ENCODE data around the gene LRRC34. TPM values are rescaled to one million over a fixed set of nuclear protein-coding genes. Genes with fewer than 3 reads are reported as not detected.

The LRRC34 gene
- total and polyA plus RNA-seq, 9 of the 15 experiments (the other 6 are each of a cell fraction or from before 2014, with no cell fraction given): 0.17 to 0.30 TPM; not detected in 7

DNA sequence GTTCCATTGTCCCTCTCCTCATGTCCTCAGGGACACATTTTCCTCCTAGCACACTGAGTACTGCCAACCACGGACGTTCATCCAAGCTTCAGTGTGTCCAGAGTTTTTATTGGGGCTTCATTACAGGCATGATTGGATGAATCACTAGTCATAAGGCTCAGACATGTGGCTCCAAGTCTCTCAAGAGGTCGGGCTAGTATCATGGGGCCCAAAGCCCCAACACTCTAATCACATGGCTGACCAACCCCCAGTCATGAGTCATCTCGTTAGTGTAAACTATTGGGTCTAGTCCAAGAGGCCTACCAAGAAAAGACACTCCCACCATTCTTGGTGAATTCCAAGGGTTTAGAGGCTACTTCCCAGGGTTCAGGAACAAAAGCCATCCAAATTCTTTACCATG, 52.2 kb downstream of the LRRC34 start:
- in situ Hi-C loops (cut with MboI) (no loop called here), intact Hi-C loops (cut with micrococcal nuclease) (loop anchor here (5.0 kb wide), 3 partner anchors 207 to 652 kb away; partner anchors contain the start of genes GPR160 and SEC62)
- H3K36me3 ChIP-seq (ENCODE audit: control insufficient read depth, insufficient read depth, low read length): no peaks in the 10 kb centered on the region
- no peaks in the 10 kb centered on the region for H3K9me1 ChIP-seq (ENCODE audit: control insufficient read depth, insufficient read depth, low read length)
- no peaks in the 10 kb centered on the region for H3K27me3 ChIP-seq (ENCODE audit: control insufficient read depth in 2 of 2, insufficient read depth in 2 of 2, low read length in 2 of 2)
- peak; percentile 46 for ATAC-seq
- peak overlapping the region; percentile 93 for H2AFZ ChIP-seq (ENCODE audit: low read depth, low read length)
- no peak overlapping the region for H3K4me3 ChIP-seq
- no TSS peak for BruUV-seq (replicated peaks)
- peaks cover 17% of the 10 kb centered on the region for H3K9me3 ChIP-seq (replicated peaks; ENCODE audit: control insufficient read depth, insufficient read depth, low read depth, low read length)
- peak overlapping the region; percentile 72 for H3K27ac ChIP-seq (ENCODE audit: extremely low read depth, low read depth, low read length)
- H4K20me1 ChIP-seq (replicated peaks; ENCODE audit: control insufficient read depth, insufficient read depth, low read length): no peaks in the 10 kb centered on the region
- FAIRE-seq: peak; percentile 83
- DNase-seq (ENCODE audit: extremely low read depth in 1 of 4, low spot score in 3 of 4): peak; percentile 18 to 86 (median 41)
- H3K9ac ChIP-seq (ENCODE audit: insufficient read depth in 1 of 2, low read depth in 2 of 2, low read length in 2 of 2): no peak overlapping the region
- ChIA-PET CTCF (ENCODE audit: low intra/inter-chr PET ratio) (no interaction called here), POLR2A (no interaction called here)
- peaks cover 2% of the 10 kb centered on the region; the same call in 1 of the 3 replicates for H3K79me2 ChIP-seq (ENCODE audit: control insufficient read depth, insufficient read depth, low read length)
- H3K4me1 ChIP-seq (replicated peaks in 1 of 2; ENCODE audit: control insufficient read depth in 2 of 2, insufficient read depth in 2 of 2, low read length in 2 of 2): peaks cover 6 to 39% of the 10 kb centered on the region in 2 experiments
- WGBS (ENCODE audit: insufficient coverage, low coverage, missing lambda C conversion rate): 19% methylated on average over 4 of the region's 4 CpGs
- peak overlapping the region; percentile 43 for H3K4me2 ChIP-seq (ENCODE audit: insufficient read depth, low read length)
- TF ChIP-seq ZNF589 (CRISPR knock-in tag; IDR thresholded peaks at IDR 0.05; ENCODE audit: low read depth) (0 out of 2 replicates have a peak, but pooled peaks have one; percentile 29), PRMT5 (CRISPR knock-in tag; IDR thresholded peaks at IDR 0.05) (no peak), MYBL2 (IDR thresholded peaks at IDR 0.05; ENCODE audit: low read depth) (no peak), MYBL2 (CRISPR knock-in tag; IDR thresholded peaks at IDR 0.05; ENCODE audit: borderline replicate concordance) (no peak), HDAC2 (IDR thresholded peaks at IDR 0.05) (no peak), EP400 (IDR thresholded peaks at IDR 0.05) (peak; percentile 60), ZNF23 (CRISPR knock-in tag; IDR thresholded peaks at IDR 0.05) (no peak), SMAD4 (CRISPR knock-in tag; conservative IDR thresholded peaks at IDR 0.05) (peak; percentile 74)
- TF ChIP-seq, protein P1, sequence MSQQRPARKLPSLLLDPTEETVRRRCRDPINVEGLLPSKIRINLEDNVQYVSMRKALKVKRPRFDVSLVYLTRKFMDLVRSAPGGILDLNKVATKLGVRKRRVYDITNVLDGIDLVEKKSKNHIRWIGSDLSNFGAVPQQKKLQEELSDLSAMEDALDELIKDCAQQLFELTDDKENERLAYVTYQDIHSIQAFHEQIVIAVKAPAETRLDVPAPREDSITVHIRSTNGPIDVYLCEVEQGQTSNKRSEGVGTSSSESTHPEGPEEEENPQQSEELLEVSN (IDR thresholded peaks at IDR 0.05; ENCODE audit: borderline replicate concordance in 1 of 2, extremely low read depth in 1 of 2, insufficient read depth in 1 of 2, insufficient read length in 1 of 2, low read depth in 1 of 2, low read length in 1 of 2, poor library complexity in 1 of 2, severe bottlenecking in 1 of 2): peak; percentile 22 to 67
- TF ChIP-seq, protein P2, sequence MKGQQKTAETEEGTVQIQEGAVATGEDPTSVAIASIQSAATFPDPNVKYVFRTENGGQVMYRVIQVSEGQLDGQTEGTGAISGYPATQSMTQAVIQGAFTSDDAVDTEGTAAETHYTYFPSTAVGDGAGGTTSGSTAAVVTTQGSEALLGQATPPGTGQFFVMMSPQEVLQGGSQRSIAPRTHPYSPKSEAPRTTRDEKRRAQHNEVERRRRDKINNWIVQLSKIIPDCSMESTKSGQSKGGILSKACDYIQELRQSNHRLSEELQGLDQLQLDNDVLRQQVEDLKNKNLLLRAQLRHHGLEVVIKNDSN (CRISPR knock-in tag; IDR thresholded peaks at IDR 0.05): peak; percentile 64
- TF ChIP-seq, protein P3, sequence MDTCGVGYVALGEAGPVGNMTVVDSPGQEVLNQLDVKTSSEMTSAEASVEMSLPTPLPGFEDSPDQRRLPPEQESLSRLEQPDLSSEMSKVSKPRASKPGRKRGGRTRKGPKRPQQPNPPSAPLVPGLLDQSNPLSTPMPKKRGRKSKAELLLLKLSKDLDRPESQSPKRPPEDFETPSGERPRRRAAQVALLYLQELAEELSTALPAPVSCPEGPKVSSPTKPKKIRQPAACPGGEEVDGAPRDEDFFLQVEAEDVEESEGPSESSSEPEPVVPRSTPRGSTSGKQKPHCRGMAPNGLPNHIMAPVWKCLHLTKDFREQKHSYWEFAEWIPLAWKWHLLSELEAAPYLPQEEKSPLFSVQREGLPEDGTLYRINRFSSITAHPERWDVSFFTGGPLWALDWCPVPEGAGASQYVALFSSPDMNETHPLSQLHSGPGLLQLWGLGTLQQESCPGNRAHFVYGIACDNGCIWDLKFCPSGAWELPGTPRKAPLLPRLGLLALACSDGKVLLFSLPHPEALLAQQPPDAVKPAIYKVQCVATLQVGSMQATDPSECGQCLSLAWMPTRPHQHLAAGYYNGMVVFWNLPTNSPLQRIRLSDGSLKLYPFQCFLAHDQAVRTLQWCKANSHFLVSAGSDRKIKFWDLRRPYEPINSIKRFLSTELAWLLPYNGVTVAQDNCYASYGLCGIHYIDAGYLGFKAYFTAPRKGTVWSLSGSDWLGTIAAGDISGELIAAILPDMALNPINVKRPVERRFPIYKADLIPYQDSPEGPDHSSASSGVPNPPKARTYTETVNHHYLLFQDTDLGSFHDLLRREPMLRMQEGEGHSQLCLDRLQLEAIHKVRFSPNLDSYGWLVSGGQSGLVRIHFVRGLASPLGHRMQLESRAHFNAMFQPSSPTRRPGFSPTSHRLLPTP (IDR thresholded peaks at IDR 0.05; ENCODE audit: borderline replicate concordance, extremely low read depth, insufficient read length): no peak
